ENCODE measurements around the gene RGS6. TPM values are rescaled to one million over a fixed set of nuclear protein-coding genes. Genes with fewer than 3 reads are reported as not detected.

Gene RGS6
- total RNA-seq, 1 experiment from 2014 or later: not detected

DNA sequence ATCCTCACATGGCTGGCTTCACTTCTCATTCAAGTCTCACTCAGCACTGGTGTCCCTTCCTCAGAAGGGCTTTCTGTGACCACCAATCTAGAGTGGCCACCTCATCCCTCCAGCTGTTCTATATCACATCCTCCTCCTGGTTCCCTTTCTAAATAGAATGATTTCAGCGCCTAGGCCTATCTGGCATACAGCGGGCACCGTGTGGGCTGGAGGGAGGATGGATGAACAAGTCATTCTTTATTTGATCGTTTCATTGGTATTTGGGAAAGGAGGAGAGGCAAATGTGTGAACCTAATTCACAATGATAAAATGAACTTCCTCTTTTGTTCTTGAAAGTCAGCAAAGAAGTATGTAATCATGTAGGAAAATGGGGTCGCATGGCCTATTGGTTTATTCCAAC lies 567.5 kb downstream of the RGS6 start:
- no peak for DNase-seq (ENCODE audit: low read depth)

GRCh38 chr14:72500234-72500838 lies 568.1 kb downstream of the RGS6 start:
- peak; percentile 51 for DNase-seq (ENCODE audit: low read depth)

GRCh38 chr14:72501439-72501838 lies 569.2 kb downstream of the RGS6 start:
- no peak for DNase-seq (ENCODE audit: low read depth)

GRCh38 chr14:72503271-72503670 lies 571.0 kb downstream of the RGS6 start:
- DNase-seq (ENCODE audit: low read depth): no peak

- no peak for DNase-seq (ENCODE audit: low read depth)
Measured at GRCh38 chr14:72503696-72504368, 571.6 kb downstream of the RGS6 start.

DNA sequence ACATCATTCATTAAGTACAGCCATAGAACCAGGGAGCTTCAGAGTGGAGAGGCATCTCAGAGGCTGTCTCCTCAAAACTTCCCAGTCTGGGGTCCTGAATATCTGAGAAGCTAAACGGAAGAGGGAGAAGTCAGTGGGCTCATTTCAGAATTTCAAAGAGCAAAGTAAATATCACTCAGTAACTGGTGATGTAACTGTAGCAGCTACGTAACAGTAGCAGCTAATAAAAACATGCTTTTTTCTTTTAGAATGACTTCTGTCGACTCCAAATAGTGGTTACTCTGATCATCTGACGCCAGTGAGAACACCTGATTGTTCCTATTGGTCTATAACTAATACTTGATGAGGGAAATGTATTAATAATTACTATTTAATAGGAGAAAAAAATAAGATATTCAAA lies 578.3 kb downstream of the RGS6 start:
- DNase-seq (ENCODE audit: low read depth): no peak

- no peak for DNase-seq (ENCODE audit: low read depth)
Measured at GRCh38 chr14:72512281-72512680, 580.1 kb downstream of the RGS6 start.

DNA sequence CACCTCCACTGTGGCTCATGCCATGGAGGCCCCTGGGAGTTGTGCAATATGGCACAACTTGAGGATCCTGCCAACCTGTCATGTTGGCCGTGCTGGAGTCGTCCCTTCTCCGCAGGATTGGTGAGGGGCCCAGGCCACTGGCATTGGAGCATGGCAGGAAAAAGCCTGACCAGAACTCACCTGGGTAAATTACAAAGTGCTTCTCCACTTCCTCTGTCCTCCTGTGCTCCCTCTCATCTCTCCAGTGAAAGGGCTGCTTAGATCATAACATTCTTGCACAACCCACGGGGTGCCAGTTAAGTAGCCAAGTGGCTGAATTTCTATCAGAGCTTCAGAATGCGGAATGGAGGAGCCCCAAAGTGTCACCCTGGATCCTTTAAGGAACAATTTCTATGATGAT lies 580.7 kb downstream of the RGS6 start:
- no peak for DNase-seq (ENCODE audit: low read depth)

DNA sequence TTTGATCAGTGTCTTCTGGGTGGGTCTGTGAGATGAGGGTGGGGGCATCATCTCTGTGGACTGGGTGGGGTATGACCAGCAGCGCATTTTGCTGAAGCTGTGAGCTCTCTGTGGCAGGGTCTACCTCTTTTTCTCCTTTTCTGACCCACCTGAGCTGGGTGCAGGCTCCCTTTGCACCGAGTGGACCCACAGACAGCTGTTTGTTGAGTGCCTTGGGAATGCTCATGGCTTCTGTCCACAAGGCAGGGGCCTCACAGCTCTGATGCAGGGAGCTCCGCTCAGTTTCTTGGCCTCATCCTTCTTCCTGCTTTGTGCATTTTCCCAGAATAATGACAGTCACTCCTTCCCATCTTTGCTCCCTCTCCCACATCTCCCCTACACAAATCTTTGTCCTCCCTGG lies 581.1 kb downstream of the RGS6 start:
- DNase-seq (ENCODE audit: low read depth): no peak

GRCh38 chr14:72513965-72514659 lies 581.9 kb downstream of the RGS6 start:
- peak; percentile 59 for DNase-seq (ENCODE audit: low read depth)

- DNase-seq (ENCODE audit: low read depth): no peak
Measured at GRCh38 chr14:72514660-72515025, 582.4 kb downstream of the RGS6 start.

DNA sequence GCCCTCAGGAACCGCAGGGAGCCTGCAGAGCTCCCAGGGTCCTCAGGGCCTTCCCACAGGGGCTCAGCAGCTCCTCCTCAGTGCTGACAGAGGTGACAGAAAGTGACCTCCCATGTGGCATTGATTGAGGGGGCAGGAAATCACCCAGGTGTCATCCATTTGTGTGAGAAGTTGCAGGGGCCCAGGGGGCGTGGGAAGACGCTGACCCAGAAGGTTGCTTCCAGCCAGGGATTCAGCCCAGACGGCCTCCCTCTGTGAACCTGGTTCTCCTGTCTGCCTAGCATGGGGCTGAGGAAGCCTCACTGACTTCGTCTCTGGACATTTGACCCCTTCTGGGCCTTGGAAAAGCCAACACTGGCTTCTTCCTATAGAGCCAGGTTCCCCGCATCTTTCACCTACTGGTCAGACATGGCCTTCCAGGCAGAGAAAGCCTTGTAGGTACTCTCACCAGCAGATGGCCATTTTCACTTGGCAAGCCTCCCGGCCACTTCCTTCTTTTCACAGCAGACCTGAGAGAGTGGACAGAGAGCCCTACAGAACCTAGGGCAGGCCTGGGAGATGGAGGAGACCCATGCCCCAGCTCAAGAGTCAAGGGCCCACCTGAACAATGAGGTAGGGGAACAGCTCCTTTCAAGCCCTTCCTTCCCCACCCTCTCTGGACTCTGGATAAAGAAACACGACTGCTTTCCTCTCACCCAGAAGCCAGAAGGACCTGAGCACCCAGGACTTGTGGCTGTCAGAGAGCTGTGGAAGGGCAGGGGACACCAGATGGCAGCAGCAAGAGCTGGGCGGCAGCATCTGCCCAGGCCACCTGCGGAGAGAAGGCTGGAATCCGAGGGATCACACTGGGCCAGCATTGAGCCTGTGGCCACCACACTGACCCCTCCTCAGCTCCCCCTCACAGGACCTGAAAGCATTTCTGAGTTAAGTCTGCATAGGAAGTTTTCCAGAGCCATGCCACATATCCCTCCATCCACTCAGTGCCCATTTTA lies 583.8 kb downstream of the RGS6 start:
- peak; percentile 71 for DNase-seq (ENCODE audit: low read depth)

DNA sequence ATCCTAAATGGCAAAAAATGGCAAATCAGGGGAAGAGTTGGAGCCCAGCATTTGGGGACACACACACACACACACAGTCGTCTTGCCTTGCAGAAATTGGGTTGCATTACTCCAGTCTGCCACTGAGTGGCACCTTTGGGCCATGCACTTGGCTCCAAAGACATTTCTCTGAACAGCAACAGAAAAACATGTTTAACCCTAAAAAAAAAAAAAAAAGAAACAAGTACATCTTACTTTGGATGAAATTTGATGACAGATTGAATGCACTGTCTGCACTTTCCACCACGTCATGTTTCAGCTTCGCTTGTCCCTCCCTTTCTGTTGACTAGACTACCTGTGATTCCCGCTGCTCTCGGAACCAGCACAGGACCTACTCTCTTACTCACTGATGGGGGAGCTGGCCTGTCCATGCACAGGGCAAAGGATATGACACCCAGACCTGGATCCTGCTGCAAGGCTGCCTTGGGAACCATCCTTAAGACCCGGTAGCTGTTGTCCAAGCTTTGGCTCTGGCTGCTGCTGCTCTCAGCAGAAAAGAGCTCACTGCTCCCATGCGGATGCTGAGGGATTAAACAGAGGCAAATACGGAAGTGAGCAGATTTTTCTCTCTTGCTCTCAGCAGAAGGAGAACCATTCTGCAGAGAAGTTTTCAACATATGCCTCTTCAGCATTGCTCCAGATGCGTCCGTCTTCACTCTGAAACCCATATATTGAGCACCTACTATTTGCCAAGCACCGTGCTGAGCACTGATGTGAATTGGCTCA lies 584.9 kb downstream of the RGS6 start:
- DNase-seq (ENCODE audit: low read depth): peak; percentile 82

- DNase-seq (ENCODE audit: low read depth): no peak
Measured at GRCh38 chr14:72517736-72518135, 585.5 kb downstream of the RGS6 start.

GRCh38 chr14:72518809-72519377 lies 586.7 kb downstream of the RGS6 start:
- DNase-seq (ENCODE audit: low read depth): peak; percentile 38

DNA sequence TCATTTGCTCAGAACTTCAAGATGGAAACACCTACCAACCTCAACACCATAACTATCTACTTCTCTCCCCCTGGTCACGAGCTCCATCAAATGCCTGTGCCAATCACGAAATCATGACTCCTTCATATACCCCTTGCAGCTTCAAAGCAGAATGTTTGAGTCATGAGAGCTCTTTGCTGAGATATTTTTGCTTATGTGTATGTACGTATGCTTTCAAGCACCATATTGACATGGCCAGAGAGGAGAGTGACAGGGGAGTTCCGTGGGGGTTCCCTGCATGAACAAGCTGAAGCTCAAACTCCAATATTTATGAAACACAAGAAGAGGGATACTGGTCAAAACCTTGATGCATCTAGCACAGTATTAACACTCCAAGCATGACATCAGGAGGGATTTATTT lies 587.3 kb downstream of the RGS6 start:
- no peak for DNase-seq (ENCODE audit: low read depth)

GRCh38 chr14:72521045-72521444 lies 588.8 kb downstream of the RGS6 start:
- DNase-seq (ENCODE audit: low read depth): peak; percentile 48

GRCh38 chr14:72521968-72522741 lies 589.9 kb downstream of the RGS6 start:
- no peak for DNase-seq (ENCODE audit: low read depth)

- no peak for DNase-seq (ENCODE audit: low read depth)
Measured at GRCh38 chr14:72522847-72523246, 590.6 kb downstream of the RGS6 start.

All from RPMI7951 (cell line).